GM21381 (cell line): ENCODE data around the gene TP53I11.

Experiments
- ATAC-seq: cut with Tn5 transposase; IDR thresholded peaks from one replicate; pipeline ENCODE4 v1.9.1; 2021; ENCODE audit warnings: mild to moderate bottlenecking, moderate library complexity; ENCODE audit not compliant: unreplicated experiment

The TP53I11 gene, protein sequence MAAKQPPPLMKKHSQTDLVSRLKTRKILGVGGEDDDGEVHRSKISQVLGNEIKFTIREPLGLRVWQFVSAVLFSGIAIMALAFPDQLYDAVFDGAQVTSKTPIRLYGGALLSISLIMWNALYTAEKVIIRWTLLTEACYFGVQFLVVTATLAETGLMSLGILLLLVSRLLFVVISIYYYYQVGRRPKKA

DNA sequence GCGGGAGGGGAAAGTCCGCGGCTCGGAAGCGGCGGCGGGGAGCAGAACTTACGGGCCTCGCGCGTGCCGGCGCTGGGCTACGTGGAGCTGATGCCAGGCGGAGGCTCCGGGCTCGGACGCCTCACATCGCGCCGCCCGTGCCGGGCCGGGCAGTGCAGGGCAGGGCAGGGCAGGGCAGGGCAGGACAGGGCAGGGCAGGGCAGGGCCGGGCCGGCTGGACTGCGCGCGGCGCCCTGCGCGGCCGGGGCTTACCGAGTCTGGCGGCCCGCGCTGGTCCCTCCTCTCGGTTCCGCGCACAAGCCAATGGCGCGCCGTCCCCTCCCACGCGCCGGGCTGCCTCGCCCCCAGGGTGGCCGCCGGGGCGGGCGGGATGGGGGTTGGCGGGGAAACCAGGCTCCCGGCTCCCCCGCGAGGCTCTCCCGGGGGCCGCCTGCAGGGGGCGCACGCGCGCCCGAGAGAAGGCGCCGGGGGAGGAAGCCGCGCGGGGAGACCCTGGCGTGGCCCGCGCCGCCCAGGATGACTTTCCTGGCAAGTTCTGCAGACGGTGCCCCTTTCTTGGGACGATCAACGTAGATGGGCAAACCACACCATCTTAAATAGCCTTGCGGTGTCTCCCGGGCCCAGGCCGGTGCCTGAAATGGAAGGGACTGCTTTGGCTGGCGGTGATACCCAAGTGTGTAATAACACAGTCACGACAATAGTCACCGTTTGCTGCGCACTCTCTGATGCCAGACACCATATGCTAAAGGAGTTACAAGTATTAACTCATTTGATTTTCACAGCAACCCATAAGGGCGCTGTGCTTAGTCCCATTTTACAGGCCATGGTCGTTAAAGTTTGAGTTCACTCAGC, at the start of gene TP53I11:
TSS of gene TP53I11 (minus strand) at position 259 of the 852 bp plus-strand sequence. CDS start 12,548 bp downstream, outside the sequence.
- ATAC-seq, result no peak

- ATAC-seq, result no peak
Measured at GRCh38 chr11:44999068-44999467, 48.4 kb upstream of the TP53I11 start.

GRCh38 chr11:44998051-44998450, 47.4 kb upstream of the TP53I11 start:
- no peak for ATAC-seq

DNA sequence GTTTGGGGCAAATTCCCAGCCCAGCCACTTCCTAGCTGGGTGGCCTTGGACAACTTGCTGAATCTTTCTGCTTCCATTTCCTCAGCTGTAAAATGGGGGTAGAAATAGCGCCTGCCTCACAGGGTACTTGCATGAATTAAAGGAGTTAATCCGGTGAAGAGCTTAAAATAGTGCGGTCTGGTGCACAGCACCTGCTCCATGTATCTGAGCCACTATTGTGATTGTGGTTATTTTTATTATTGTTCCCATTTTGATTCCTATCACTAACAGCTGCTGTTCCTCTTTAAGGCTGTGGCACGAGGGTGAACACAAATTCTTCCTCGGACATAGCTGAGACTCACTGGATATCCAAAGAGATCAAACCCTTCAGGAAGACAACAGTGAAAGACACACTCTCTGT, 46.9 kb upstream of the TP53I11 start:
- no peak for ATAC-seq

DNA sequence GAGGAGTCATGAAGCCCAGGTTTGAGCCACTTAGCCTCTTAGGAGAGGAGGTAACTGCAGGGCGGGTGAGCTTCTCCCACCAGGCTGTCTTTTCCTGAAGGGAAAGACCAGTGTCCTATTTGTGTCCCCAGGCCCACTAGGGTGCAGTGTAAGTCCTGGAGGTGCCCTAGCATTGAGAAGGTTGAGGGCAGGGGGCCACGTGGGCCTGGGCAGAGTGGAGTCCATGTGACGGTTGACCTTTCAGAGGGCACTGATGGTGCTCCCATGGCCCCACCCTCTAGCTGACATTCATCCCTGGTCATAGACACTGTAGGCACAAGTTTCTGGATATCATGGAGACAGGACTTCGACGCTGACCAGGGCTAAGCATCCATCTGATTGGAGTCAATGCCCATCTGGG, 44.1 kb upstream of the TP53I11 start:
- no peak for ATAC-seq

DNA sequence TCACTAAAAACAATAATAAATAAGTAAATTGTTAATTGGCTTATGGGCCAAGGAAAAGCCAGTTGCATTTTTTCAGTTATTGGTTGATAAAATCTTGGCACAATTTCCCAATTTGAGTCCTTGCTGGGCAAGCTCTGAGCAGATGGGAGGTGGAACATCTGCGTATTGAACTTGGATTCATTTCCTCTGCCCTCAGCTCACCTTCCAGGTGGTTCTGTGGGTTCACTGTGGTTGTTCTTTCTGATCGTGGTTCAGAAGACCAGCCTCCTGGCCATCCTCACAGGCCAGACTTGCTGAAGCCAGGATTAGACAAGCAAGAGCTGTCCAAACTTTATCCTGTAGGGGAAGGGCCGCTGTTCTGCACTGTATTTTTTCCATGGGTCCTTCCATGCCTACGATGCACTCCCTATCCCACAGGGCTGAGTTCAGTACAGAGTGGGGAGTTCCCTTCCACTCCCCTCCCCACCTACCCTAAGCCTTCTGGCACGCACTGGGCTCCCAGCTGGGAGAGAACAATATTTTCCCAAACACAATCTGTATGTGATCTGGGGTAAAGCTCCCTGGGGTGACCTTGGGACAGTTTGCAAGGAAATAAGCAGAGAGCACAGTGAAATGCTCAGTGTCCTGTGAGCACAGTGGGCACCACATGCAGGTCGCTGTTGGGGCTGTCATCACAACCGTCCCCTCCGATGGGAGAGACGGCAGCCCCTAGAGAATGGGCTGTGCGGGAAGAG, 43.5 kb upstream of the TP53I11 start:
- no peak for ATAC-seq

GRCh38 chr11:44992774-44993173, 42.1 kb upstream of the TP53I11 start:
- ATAC-seq, result no peak

DNA sequence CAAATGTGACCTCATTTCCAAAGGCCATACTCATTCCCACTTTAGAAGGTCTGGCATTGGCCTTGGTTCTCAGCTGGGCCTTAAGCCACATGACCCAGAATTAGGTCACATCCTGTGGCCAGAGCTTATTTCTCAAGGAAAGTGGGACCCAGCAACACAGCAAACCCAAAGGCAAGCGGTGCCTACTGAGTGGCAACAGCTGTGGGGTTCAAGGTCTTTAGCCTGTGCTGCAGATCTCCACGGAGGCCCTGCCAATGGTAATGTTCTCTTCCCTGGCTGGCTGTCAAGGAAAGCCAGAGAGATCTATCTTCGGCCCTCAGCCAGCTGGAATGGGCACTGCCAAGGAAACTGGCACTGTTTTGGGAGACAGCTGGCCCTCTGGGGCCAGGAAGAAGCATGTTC, 41.5 kb upstream of the TP53I11 start:
- ATAC-seq, result no peak

DNA sequence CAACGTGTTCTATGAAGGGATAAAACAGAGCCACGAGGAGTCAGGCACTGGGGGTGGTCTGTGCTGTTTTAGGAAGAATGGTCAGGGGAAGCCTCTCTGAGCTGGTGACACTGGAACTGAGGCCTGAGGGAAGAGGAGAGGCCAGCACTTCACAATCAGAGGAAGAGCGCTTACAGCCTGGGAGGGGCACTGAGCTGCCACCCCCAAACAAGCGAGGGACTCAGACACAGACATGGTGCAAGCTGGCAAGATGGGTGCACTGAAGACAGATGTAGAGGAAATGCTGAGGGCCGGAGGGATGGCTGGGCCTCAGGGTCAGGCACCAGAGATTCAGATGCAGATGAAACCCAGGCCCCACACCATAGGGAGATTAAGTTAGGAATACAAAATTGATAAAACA, 40.0 kb upstream of the TP53I11 start:
- ATAC-seq, result no peak

DNA sequence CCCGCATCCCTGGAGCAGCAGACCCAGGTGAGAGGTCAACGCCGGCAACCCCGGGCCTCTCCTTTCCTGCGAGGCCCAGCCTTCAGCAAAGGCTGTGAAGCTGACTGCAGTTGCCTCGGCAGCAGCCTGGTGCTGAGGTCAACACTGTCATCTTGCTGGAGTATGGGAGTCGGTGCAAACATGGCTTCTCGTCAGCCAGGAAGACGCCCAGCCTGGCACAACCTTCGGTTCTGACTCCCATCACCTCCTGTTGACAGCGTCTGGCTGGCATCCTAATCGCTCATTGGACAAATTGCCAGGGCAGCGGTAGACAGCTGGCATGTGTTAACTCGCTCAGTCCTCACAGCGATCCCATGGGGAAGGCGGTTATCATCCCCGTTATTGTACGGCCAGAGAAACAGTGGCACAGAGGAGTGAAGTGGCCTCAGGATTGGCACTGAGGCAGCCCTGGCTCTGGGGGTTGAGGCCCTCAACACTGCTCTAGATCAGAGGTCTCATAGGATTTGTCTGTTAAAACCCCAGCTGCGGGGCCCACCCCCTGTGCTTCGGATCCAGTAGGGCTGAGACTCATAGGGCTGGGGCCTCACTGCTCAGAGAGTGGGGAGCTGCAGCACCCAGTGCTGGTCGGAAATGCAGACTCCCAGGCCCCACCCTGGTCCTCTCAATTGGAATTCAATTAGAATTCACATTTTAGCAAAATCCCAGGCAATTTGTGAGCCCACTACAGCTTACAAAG, 39.3 kb upstream of the TP53I11 start:
- ATAC-seq, result no peak

DNA sequence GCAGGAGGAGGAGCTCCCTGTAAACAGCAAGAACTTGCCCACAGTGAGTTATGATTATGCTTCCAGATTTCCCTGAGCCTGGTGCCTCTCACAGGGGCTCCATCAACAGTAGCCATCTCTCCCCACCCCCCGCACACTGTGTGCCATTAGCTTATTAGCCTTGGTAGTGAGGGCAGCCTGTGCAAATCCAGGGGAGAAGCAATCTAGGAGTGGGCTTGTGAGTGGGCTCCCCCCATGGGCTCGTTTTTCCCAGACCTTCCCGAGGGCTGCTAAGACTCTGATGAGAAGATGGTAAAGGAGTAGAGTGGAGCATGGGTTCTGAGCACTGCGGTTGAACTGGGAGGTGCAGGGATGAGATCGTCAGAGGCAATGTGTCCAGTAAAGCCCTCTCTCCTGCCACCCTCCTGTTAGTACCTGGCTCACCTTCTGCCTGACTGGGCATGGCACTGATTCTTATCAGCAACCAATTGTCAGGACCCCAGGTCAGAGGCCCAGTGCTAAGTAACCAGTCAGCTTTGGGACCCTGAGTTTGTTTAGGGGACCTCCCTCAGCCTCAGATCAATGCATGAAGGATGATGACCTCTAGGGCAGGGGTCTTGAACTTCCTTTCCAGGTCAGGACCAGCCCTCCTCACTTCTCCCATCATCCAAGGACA, 38.4 kb upstream of the TP53I11 start:
- no peak for ATAC-seq

GRCh38 chr11:44988111-44988510, 37.4 kb upstream of the TP53I11 start:
- no peak for ATAC-seq

GRCh38 chr11:44987506-44987905, 36.8 kb upstream of the TP53I11 start:
- ATAC-seq, result no peak

DNA sequence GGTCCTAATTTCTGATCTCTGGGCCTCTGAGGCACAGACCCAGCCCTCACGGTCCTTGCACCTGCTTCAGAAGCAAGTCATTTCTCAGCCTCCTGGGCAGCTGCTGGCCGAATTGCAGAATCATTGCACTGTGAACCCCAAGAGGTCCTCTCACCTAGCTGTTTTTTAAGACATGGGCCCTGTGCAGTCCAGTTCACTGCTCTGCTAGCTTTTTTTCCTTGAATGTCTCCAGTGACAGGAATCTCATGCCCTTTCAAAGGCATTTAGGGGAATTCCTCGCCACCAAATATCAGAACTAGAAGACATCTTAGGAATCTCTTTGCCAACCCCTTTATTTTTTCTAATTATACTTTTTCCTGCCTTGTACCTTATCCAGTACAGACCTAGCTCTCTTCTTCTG, 35.6 kb upstream of the TP53I11 start:
- ATAC-seq, result no peak

DNA sequence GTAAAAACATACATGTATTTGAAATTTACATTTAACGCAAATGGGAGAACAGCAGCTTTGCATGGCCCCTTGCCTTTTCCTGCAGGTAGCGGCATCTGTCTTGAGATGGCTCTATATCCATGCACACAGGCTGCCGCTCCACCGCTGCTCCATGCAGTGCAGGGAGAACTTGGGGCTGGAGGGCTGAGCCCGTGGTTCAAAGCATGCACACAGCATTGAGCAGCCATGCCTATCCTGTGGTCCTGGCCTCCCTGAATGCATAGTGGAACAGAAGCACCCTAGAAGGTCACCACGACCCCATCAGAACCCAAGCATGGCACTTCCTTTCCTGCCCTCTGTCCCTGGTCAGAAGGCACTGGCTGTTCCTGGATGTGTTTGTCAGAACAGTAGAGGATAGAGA, 35.0 kb upstream of the TP53I11 start:
- ATAC-seq, result no peak

- ATAC-seq, result no peak
Measured at GRCh38 chr11:44983786-44984185, 33.1 kb upstream of the TP53I11 start.

DNA sequence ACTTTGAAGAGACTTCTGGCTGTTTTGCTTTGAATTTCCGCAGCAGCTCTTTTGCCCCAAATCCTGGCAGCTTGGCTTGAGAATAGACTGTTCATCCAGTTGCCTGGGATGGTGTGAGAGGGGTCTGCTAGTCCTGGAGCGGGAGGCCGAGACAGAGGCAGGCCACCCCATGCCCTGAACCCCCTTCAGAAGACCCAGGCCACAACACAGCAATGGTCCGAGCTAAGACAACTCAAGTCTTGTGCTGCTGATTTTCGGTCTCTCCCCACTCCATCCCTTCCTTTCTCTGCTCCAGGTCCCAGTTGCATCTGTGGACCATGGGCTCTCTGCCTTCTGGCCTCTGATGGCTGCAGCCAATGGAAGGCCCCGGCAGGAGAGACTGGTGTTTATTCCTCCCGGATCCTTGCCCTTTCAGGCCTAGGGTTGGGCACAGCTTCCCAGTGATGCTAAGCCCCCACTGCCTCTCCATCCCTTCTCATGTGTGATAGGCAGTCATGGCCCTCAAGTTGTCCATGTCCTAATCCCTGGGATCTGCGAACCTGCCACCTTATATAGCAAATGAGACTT, 31.9 kb upstream of the TP53I11 start:
- ATAC-seq, result no peak

DNA sequence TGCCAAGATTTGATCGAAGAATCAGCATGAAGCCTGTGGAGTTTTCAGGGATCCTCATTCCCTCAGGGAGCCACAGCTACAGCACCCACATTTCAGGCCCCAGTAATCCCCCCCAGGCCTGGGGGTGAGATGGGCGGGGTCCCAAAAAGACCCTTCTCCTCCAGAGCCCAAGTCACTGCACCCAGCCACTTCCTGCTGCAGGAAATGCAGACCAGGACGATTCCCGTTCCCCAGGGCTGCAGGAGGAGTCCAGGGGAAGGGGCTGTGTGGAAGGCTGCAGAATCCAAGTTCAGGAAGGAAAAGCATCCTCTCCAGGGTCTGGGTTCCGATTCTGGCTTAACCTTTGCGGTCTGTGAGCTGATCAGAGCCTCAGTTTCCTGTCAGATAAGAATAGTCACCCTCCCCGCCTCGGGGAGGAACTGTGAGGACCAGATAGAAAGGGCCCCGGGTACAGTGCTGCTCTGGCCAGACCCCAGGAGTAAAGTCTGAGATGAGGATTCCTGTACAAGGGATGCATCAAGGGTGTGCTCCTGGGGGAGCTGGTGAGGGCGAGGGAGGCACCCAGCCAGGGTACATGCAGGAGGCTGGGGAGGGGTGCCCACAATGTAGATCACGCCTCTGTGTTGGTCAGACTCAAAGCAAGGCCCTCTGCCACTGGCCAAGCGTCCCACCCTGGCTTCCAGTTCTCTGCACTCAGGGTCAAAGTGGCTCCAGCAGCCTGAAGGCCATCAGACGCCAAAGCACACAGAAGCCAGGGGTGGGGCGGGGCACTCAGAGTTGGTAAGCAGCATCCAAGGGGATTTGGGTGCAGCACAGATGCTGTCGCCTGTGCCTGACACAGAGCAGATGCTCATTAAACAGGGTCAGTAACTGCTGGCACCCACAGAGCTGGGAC, 30.1 kb upstream of the TP53I11 start:
- no peak for ATAC-seq
